HG03378 (cell line): ENCODE results near the gene CYLD.

Source experiments
- ATAC-seq: cut with Tn5 transposase; IDR thresholded peaks from one replicate; pipeline ENCODE4 v1.9.1; 2021; ENCODE audit warnings: mild to moderate bottlenecking, moderate library complexity; ENCODE audit not compliant: unreplicated experiment

CYLD gene

GRCh38 chr16:50841081-50841886, 99.4 kb downstream of the CYLD start:
- no peak for ATAC-seq

GRCh38 chr16:50842013-50842505, 100.2 kb downstream of the CYLD start:
- no peak for ATAC-seq

DNA sequence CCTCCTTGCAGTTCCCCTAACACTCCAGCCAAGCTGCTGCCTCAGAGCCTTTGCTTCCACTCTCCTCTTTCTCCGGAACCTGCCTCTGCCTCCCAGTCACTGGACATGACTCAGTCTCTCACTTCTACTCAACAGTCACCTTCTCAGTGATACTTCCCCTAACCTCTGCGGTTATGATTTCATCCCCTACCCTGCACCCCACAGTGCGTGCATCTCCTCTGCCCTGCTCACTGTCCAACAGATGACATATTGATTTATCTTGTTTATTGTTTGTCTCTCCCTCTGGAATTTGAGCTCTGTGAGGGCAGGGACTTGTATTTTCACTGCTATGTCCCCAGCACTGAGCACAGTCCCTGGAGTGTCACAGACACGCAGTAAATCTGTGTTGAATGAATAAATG, 100.7 kb downstream of the CYLD start:
- no peak for ATAC-seq

DNA sequence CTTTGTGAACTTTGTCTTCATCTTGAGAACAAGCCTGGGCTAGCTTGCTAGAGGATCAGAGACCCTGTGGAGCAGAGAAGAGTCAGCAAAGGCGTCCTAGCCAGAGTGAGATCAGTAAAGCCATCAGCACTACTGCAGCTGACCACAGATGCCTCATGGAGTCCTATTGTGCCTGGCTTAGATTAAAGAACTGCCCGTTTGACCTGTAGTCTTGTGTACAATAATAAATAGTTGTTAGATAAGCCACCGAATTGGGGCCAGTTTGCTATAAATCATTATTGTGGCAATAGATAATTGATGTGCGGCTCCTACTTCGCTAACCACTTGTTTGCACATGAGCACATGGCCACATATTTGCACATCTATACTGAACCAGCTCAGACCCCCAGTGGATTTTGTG, 103.0 kb downstream of the CYLD start:
- ATAC-seq, result no peak

- no peak for ATAC-seq
Observed at GRCh38 chr16:50845296-50845695, 103.4 kb downstream of the CYLD start.

- no peak for ATAC-seq
Observed at GRCh38 chr16:50846511-50846910, 104.6 kb downstream of the CYLD start.

GRCh38 chr16:50847166-50847565, 105.3 kb downstream of the CYLD start:
- no peak for ATAC-seq

DNA sequence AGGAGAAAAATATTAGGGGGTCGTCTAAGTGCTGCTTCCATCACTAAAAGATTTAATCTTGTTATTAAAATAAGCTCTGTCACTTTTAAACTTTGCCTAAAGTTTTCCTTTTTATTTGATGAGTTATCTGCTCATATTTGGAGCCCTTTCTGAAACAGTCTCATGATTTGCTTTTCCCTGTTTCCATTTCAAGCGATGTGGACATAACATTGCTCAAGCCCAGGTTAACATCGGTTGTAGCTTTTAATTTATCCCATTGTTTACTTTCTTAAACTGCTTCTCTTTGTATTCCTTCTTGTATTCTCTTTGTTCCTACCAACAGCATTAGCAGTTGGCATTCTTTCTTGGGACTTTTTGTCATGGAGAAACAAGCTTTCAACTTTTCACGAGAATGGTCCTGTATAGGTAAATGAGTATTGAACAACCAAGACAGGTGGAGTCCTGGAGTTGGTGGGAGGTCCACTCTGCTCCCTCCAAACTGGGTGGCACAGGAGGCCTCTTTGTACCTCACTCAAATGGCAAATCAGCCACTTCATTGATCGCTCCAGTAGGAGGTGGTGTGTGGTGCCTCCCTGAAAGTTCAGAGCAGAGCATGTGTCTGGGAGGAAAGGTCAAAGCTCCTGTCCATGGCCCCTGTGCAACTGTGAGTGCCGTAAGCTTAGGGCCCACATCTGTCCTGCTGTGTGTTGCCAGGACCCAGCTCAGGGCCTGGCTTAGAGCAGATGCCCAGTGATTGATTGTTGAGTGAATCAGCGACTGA, 107.0 kb downstream of the CYLD start:
- ATAC-seq, result no peak
